Testis (tissue), 2 donors: ENCODE measurements around the gene CYP4F3.

ENCODE experiments used
- POLR2A ChIP-seq: fragments of 450-650 bp; IDR thresholded peaks from one replicate; pipeline ENCODE4 v1.6.1; 2017; ENCODE audit warnings: antibody characterized with exemption, mild to moderate bottlenecking, moderate library complexity
- TF ChIP-seq, protein P1 (sequence below), 3 experiments: fragments of 450-650 bp in 2 of 3; fragments of 200-600 bp in 1 of 3; sonication (generic) in 1 of 3; IDR thresholded peaks; one replicate each; pipeline ENCODE4 v1.5.1; 2016 to 2019; ENCODE audit warnings: antibody characterized with exemption in 3 of 3, mild to moderate bottlenecking in 2 of 3, moderate library complexity in 1 of 3

DNA sequence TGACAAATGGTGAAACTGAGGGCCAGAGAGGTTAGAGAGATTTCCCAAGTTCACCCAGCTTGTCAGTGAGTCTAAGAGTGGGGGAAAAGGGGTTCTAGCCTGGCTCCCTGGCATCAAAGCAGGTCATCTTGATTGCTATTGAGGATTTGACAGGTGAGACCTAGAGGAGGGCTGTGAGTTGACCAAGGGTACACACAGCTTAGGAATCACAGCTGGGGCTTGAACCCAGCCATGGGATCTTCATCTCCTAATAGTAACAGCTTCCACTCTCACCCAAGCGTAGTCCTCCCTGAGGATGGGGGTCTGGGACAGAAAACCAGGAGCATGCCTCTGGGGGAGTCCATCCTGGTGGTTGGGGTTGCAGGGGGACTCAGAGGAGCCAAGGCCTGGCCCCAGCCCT lies 18.9 kb upstream of the CYP4F3 start:
- TF ChIP-seq, protein P1, sequence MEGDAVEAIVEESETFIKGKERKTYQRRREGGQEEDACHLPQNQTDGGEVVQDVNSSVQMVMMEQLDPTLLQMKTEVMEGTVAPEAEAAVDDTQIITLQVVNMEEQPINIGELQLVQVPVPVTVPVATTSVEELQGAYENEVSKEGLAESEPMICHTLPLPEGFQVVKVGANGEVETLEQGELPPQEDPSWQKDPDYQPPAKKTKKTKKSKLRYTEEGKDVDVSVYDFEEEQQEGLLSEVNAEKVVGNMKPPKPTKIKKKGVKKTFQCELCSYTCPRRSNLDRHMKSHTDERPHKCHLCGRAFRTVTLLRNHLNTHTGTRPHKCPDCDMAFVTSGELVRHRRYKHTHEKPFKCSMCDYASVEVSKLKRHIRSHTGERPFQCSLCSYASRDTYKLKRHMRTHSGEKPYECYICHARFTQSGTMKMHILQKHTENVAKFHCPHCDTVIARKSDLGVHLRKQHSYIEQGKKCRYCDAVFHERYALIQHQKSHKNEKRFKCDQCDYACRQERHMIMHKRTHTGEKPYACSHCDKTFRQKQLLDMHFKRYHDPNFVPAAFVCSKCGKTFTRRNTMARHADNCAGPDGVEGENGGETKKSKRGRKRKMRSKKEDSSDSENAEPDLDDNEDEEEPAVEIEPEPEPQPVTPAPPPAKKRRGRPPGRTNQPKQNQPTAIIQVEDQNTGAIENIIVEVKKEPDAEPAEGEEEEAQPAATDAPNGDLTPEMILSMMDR (IDR thresholded peaks at IDR 0.05) = no peak
- no peak for TF ChIP-seq POLR2A
